Stimulated activated CD4-positive, alpha-beta T cell treated with anti-CD3 and anti-CD28 coated beads, Interleukin-1b, Interleukin-23, amount 100 ng/mL, for 24 hours (primary cell): ENCODE data around the gene JUP.
"Not testable (repeated sequence)": the region's sequence is repeated elsewhere in the genome, so short reads cannot be mapped to it uniquely, and the experiment has no call there.

Experiments
- DNase-seq, 4 experiments: peaks; one replicate each; pipeline ENCODE4 v3.0.0-alpha.2; 2020; ENCODE audit warnings: low read depth in 4 of 4, low spot score in 1 of 4

The JUP gene

DNA sequence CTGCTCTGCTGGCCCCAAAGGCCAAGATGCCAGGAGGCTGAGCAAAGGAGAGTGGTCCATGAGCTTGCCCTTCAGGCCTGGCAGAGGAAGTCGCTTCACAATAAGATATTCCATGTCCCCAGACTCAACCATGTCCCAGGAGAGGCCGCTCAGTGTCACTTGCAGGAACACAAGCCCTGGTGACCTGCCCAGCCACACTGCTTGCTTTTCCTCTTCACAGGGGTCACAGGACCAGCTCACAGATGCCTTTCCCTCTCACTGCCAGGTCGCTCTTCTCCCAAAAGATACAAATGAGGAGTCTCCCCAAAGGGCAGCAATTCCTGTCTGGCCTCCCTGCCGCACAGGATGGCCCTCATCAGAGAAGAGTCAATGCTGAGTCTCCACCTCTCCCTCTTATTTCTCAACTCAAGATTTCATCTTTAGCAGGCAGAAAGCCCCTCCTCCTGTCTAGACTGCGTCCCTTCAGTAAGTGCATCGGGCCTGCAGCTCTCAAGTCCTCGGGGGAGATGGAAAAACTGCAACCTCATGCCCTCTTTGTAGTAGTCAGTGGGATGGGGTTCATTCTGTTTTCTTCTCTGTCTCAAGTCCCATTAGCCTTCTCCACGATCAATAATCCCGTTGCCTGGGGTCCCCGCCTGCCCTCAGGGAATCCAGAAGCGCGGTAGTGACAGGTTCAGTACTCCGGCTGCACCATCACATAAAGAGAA, 5.0 kb downstream of the JUP start:
- no peak for DNase-seq

DNA sequence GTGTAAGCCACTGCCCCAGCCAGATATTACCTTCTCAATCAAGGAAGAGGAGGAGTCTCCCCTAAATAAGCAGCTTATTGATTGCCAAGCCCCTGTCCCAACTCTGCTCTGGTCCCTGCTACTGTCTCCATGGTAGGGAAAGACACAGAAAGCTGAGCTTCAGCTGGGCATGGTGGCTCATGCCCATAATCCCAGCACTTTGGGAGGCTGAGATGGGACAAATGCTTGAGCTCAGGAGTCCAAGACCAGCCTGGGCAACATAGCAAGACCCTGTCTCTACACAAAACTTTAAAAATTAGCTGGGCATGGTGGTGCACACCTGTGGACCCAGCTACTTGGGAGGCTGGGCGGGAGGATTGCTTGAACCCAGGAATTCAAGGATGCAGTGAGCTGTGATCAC, 6.6 kb downstream of the JUP start:
- no peak for DNase-seq

DNA sequence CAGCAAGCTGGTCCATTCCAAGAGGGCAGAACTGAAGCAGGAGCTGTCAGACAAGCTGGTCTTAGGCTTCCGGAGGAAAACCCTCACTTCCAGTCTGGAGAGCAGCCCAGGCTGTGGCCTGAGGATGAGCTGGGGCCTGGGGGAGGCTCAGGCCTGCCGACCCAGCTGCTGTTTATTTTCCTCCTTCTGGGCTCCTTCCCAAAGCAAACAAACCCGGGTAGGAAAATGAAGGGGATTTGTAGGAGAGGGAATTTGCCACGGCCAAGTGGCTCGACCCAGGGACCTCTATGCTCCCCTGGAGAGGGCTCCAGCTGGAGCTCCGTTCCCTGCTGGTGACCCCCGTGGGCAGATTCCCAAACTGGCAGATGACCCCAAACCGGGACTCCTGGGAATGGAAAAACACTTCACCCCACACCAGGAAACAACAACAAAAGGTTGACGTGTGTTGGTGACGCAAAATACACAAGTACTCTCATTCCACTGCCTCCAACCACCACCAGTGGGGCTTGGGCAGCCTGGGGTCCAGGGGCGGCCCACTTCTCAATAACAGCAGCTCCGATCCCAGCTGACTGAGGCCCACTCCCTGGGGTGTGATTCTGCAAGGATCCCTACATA, 8.8 kb downstream of the JUP start:
- DNase-seq = no peak

DNA sequence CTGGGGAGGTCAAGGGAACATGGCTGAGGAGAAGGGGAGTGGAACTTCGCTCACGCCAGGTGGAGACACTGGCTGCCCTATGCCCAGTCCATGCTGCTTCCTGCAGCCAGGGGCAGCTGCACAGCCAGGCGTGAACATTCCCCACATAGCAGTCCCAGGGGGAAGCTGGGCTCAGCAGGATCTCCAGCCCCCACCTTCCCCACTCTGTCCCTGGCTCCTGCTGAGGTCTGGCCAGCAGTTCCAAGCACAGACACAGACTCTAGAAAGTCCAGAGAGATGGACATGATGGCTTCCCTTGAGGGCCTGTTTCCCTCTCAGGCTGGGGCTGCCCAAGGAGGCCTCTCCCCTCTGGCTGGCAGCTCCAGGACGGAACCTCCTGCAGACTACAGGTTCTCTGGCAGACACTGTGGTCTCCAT, 9.3 kb downstream of the JUP start:
- DNase-seq = no peak

DNA sequence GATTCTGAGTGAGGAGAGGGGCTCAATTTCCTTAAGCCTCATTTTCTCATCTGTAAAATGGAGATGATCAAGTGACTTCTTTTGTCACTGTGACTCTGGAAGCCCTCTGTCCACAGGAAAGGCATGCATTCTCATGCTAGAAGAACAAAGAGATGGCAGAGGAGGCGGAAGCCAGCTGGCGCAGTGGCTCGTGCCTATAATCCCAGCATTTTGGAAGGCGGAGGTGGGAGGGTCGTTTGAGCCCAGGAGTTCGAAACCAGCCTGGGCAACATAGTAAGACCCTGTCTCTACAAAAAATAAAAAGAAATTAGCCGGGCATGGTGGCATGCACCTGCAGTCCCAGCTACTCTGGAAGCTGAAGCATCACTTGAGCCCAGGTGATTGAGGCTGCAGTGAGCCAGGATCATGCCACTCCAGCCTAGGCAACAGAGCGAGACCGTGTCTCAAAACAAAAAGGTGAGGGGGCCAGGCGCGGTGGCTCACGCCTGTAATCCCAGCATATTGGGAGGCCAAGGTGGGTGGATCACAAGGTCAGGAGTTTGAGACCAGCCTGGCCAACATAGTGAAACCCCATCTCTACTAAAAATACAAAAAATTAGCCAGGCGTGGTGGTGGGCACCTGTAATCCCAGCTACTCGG, 10.1 kb downstream of the JUP start:
- not testable (repeated sequence) for DNase-seq

DNA sequence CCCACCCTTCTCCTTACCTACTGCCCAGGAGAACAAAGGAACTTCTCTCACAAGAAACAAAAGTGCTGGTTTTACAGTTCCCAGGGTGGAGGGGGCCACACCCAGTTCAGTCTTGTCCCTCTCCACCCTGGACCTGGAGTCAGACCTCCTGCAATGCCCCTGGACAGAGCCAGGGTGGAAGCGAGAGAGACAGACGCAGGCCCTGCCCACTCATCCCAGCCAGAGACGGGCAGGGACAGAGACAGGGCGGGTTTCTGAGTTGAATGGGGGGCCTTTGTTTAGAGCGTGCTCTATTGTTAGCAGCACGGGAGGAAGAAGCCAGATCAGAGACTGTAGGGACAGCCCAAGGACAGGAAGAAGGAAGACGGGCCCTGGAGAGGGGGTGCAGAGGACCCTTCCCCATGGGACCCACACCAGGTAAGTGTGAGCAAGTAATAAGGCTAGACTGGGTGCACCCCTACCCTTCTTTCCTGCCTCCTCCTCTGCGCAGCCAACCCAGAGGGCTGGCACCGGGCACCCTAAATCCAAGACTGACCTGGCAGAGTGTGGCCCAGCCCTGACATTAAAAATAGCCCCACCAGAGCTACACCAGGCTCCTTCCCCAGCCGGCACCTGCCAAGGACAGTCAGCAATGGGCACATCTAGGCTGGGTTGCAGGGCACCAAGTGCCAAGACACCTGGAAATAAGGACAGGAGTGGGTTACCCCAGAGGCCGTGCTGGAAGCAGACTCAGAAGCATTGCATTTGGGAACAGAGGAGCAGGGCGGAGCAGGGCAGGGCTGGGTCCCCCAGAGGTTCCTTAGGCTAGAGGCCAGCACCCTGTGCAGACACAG, 10.9 kb downstream of the JUP start:
- no peak for DNase-seq

DNA sequence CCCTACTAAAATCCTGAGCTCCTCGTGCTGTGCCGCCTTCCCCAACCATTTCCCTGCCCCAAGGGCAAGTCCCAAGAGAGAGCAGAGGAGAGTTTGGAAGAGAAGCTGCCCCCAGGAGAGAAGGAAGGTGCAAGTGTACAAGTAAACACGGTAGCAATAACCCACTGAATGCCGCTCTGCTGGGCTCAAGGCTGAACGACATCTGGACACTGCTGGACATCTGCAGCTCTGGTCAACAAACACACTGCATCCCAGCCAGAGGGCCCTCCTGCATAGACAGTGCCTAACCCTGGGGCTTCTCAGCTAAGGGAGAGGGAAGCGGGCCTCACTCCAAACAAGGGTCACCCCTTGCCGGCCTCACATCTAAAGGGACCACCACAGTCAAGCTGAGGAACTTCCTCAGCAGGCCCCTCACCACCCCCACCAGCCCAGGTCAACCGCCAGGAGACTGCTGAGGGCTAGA, 12.7 kb downstream of the JUP start:
- DNase-seq = no peak

DNA sequence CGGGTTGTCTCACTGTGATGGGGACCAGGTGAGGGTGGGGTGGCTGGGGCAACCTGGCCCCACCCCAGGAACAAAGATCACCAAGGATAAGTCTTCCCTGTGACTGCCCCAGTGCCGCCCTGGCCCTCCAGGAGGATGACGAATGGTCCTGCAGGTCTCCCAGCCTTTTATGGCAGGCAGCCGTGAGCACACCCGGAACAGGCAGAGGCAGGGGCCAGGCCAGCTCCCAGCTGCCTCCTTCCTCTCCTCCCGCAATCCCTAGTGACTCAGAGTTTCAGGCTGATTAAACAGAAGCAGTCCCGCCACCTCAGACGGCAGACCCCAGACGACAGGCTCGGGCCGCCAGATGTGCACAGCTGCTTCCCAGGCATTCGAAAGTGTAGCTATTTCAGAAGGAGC, 13.3 kb downstream of the JUP start:
- DNase-seq = no peak

DNA sequence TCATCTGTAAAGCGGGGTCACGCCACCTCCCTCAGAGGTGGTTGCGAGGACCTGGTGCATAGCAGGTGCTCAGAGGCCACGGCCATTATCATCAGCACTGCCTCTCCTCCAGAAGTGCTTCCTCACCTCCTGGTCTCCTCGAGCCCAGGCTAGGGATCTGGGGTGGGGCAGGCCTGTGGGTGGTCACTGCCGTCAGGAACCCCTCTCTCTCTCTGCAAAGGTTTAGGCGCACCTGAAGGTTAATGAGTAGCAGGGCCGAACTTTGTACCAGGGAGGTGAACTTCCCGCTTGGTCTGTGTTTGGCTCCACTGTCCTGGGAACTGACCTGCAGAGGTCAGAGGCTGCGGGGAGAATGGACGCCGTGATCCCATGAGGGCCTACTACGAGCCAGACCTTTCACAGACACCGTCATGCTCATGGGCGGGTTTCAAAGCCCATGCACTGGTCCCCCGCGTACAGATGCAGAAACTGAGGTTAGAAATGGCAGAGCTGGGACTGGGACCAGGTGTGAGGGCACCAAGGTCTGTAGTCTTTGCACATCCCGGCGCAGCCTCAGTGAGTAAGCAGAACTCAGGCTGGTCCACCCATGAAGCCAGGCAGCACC, 13.8 kb downstream of the JUP start:
- DNase-seq = no peak

DNA sequence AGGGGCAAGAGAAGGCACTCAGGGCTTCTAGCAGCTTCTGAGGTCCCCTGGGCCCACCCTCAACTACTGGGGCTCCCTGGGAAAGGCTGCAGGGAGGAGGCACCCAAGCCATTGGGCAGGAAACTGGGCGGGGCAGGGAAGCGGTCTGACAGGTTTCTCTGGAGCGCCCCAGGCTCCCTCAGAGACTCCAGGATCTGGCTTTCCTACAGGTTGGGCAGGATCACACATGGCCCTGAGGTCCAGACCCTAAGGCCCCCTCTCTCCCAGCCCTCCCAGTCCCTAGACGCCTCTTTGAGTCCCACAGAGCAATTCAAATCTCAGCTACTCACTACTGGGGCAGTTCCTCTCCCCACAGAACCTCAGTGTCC, 14.3 kb downstream of the JUP start:
- no peak for DNase-seq

DNA sequence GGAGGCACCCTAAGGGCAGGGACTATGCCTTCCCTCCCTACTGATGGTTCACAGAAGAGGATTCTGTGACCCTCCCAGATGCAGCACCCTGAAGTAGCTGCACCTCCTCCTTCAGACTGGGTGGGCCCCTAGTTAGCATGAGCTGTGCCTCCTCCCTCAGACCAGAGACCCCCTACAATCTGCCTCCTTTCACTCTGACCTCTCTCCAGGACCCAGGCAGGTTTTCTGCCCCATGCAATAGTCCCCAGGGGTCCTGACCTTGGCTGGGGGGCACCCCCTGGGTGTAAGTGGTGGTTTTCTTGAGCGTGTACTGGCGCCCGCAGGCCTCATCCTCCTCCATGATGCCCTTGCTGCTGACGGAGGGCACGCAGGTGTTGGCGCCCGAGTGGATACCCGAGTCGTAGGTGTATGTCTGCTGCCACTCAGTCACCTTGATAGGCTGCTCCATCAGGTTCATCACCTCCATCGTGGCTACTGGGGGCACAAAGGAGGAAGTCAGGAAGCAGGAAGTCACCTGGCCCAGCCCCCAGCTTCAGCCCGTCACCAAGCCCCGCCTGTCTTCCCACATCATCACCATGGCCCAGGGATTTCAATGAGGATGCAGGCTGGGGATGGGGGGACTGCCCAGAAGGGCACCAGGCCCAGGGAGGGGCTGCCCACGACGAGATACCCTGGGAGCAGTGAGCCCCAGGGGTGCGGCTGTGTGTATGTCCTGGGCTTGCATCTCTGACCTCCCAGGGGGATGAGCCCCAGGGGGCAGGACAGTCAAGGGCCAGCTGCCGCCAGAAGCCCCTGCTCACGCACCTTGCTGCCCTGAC, 14.9 kb downstream of the JUP start:
- DNase-seq = no peak

DNA sequence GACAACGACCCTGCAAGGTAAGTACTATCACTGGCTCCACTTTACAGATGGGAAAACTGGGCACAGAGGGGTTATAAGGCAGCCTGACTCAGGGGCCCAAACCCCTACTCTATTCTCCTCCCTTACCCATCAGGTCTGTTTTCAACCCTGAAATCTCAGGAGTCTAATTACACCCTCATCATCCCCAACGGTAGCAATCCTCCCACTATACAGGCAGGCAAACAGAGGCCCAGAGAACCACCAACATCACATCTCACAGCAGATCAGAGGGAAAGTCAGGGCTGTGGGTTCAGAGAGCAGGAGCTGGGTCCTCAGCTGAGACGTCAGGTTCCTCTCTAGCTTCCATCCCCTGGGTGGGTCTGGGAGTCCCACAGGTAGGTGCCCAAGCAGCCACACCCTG, 16.5 kb downstream of the JUP start:
- DNase-seq = no peak

DNA sequence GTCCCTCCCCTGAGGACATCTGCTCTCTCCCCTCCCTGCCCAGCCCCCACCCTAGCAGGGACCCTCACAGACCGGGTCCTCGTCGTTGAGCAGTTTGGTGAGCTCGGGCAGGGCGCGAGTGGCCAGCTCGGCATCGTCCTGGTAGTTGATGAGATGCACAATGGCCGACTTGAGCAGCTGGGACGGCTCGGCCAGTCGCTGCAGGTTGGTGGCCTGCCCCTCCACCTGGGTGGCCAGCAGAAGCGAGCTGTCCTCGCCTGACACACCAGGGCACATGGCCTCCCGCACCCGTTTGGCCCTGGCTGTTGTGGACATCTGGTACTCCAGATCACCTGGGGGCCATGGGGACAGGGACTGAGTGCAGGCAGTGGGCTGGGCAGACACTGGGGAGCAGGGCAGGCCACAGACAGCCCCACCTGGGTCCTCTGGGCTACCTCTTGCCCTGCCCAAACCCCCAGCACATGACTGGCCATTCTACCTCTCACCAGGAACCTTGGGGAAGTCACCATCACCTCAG, 17.1 kb downstream of the JUP start:
- no peak for DNase-seq

DNA sequence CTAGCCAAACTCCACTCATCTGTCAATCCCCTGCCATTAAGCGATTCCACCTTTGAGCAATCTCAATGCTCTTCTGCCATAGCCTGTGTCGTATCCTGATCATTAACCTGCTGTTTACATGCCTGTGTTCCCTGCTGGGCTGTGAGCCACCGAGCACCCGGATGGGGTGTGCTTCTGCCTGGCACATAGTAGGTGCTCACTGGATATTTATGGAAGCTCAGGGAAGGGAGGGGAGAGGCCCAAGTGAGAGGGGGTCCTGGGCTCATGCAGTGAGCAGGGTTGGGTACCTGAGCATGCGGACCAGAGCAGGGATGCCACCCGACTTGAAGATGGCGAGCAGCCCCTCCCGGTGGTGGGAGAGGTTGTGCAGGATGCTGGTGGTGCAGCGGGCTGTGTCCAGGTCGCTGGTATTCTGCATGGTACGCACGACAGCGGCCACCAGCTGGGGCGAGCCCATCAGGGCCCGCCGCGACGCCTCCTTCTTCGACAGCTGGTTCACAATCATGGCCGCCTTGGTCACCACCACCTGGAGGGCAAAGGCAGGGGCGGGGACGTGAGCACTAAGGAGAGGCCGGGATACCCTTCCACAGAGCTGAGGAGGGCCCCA, 17.7 kb downstream of the JUP start:
- no peak for DNase-seq

DNA sequence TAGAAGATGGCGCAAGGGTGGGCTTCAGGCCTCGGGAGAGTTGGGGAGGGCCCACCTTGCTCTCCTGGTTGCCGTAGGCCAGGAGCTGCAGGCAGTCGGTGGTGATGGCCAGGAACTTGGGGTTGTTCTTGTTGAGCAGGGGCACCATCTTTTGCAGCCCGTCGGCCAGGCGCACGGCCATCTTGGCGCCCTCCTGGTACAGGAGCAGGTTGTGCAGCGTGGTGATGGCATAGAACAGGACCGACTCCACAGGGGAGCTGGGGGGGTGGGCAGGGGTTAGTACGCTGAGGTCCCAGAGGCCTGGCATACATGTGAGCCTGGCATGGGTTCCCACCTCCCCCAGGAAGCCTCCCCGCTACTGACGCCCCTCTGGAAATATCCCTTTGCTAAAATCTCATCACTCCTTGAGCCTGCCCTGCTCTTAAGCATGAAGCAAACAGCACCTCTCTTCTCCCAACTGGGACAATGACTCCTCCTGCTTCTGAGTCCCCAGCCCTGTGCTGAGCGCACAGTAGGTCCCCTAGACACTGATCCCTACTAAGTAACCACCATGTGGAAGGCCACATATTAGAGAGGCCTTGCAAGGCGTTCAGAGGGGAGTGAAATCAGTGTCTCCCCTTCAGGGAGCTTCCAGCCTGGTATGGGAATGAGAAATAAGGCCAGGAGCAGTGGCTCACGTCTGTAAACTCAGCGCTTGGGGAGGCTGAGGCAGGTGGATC, 19.0 kb downstream of the JUP start:
- no peak for DNase-seq

DNA sequence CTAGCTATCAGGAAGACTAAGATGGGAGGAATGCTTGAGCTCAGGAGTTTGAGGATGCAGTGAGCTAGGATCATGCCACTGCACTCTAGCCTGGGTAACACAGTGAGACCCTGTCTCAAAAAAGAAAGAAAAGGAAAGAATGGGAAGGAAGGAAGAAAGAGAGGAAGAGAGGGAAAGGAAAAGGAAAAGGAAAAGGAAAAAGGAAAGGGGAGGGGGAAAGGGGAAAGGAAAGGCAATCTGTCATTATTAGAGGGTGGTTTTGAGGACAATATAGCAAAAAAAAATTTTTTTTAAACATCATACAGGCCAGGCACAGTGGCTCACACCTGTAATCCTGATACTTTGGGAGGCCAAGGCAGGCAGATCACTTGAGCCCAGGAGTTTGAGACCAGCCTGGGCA, 20.4 kb downstream of the JUP start:
- DNase-seq = no peak

DNA sequence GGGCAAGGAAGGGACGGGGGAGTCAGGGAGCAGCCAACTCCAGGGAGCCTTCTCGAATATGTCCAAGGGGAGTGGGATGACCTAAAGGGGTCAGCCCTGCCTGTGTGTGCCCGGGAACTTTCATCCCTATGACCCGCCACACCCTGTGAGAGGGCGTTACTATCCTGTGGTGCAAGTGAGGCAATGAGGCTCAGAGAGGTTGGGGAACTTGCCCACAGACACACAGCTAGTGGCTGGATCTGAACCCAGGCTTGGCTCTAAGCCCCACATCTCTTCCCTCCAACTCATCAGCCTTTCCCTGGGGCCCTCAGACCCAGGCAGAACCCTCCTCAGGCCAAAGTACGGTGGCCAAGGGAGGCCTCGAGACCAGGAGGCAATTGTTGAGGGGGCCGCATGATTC, 23.2 kb downstream of the JUP start:
- no peak for DNase-seq

DNA sequence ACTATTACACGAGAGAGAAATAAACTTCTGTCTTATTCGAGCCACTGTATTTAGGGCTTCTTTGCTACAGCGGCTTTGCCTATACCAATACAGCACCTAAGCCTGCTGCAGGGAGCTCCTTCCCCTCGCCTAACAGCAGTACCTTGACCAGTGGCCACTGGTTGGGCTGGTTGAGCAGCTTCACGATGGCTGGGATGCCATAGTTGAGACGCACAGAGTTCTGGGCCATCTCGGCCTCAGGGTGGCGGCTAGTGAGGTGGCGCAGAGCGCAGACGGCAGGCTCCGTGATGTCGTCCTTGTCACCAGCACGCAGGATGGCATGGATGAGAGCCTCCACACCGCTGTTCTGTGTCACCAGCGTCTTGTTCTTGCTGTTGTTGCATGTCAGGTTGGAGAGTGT, 23.7 kb downstream of the JUP start:
- DNase-seq = no peak

DNA sequence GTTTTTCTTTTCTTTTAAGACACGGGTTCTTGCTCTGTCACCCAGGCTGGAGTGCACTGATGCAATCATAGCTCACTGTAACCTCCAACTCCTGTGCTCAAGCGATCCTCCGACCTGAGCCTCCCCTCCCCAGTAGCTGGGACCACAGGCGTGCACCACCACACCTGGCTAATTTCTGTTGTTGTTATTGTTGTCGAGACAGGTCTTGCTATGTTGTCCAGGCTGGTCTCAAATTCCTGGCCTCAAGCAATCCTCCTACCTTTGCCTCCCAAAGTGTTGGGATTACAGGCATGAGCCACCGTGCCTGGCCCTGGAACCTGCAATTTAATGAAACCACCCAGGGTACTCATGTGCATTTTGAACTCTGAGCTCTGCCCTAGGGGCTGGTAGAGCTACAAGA, 24.1 kb downstream of the JUP start:
- no peak for DNase-seq
